Measurements from ENCODE around the gene GPR35.

DNA sequence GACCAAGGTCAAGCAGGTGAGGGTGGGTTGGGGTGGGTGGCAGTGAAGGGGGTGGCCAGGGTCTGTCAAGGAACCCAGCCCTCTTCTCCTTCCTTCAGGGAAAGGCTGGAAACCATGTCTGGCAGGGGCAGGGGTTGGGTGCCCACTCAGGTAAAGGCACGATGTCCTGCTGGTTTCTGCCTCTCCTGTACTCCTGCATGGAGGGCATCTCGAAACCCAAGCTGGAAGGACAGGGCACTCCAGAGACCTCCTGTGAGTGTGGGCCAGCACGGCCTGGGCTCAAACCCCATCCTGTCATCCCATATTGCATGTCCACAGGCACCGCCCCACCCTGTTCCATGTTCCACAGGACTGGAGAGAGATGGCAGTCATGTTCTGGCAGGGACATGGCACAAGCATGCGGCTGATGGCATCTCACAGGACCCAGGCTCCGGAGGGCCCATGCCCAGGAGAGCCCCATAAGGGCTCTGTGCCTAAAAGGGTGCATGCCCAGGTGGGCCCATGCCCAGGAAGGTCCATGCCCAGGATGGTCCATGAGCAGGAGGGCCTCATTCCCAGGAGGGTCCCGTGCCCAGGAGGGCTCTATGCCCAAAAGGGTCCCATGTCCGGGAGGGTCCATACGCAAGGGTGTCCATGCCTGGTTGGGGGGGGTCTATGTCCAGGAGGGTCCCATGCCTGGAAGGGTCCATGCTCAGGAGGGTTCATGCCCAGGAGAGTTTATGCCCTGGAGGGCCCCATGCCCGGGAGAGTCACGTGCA is 6.4 kb downstream of the GPR35 start:
- TF ChIP-seq CTCF (conservative IDR thresholded peaks at IDR 0.05; ENCODE audit: low read depth, low read length): no peak
- TF ChIP-seq EZH2 (IDR thresholded peaks at IDR 0.05; ENCODE audit: borderline replicate concordance, low read depth, low read length, poor library complexity, severe bottlenecking): no peak
